Measurements from ENCODE around the gene RAB37. TPM values are rescaled to one million over a fixed set of nuclear protein-coding genes. Genes with fewer than 3 reads are reported as not detected.

Gene RAB37, protein sequence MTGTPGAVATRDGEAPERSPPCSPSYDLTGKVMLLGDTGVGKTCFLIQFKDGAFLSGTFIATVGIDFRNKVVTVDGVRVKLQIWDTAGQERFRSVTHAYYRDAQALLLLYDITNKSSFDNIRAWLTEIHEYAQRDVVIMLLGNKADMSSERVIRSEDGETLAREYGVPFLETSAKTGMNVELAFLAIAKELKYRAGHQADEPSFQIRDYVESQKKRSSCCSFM
- total RNA-seq (1 to 10 TPM; 2.5 to 6.9 TPM), polyA plus RNA-seq (ENCODE audit: insufficient read length in 2 of 2) (1 to 10 TPM; 4.2 to 4.5 TPM)
- long read RNA-seq, donor 1, result 0 reads
- long read RNA-seq, donor 2, result 0 reads
- long read RNA-seq, donor 3, result 0 reads
- long read RNA-seq, donor 4, partial matches to known transcripts, result 0 of 4 reads
- long read RNA-seq, donor 4, other reads (novel, unspliced or antisense), result 0 of 4 reads

DNA sequence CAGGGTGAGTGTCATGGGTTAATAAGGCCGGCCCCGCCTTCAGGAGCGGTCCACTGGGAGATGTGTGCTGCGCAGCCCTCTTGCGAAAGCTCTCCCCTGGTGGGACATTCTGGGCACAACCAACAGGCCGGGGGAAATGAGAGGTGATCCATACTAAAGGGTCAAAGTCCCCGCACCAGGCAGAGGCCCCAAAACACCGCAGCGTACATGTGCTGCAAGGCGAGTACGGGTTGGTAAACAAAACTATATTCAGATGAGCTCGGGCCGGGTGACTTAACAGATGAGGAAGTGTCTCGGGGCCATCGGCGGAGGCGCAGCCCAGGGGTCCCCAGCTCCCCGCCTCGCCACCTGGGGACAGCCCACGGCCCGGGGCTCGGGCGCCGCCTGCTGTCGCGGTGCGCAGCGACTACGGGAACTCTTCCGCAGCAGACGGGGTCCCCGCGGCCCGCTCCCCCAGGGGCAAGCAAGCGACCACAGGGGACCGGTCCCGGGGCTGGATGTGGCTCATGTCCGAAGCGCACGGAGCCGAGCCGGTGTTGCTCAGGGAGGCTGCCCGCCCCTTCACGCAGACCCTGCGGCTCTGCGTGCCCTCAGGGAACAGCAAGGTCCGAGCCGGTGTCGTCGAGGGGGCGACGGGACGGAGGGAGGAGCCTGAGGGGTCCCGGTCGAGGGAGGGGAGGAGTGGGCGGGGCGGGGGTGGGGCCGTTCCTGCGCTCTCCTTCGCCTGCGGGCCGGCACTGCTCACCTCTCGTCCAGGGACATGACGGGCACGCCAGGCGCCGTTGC lies at the start of gene RAB37:
TSS of gene RAB37 (plus strand) at position 744 of the 786 bp plus-strand sequence. CDS start at position 761, 17 bp downstream.
- DNase-seq (ENCODE audit: low read depth in 4 of 6, low spot score in 6 of 6), result no peak
- no peak within 1 kb of the TSS for H3K4me3 ChIP-seq (ENCODE audit: low read depth, low read length)

DNA sequence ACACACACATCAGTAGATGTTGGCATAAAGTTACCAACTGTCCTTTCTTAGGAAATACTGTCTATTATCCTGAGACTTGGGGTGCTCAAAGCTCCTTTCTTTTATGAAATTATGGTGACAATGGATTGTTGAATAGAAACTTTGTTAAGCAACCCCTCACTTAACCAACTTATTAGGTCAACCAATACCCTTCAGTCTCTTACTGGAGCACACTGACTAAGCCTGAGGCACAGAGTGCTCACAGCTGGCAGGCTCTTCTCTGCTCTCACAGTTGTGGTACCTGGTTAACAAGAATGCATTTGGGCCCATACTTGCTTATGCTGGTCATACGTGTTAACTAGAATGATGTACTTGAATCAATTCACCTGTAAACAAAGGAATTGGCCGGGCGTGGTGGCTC lies 49.2 kb upstream of the RAB37 start:
- no peaks in the 10 kb centered on the region for H3K36me3 ChIP-seq (ENCODE audit: control insufficient read depth, insufficient read depth, low read length)
- no peak overlapping the region for H3K27ac ChIP-seq (ENCODE audit: low read depth, low read length)
- H3K27me3 ChIP-seq (ENCODE audit: control insufficient read depth, insufficient read depth, low read length), result peaks cover 2% of the 10 kb centered on the region
- no peaks in the 10 kb centered on the region for H3K4me1 ChIP-seq (ENCODE audit: control insufficient read depth, insufficient read depth, low read length)
- DNase-seq (ENCODE audit: low read depth in 4 of 6, low spot score in 6 of 6), result no peak
- WGBS (ENCODE audit: insufficient coverage), result 82% methylated on average over 3 of the region's 3 CpGs
- no peaks in the 10 kb centered on the region for H3K9me3 ChIP-seq (ENCODE audit: control insufficient read depth, insufficient read depth, low read length)
- no peak overlapping the region for H3K4me3 ChIP-seq (ENCODE audit: low read depth, low read length)

More for the DNA sequence above, at the start of gene RAB37:
- Histone ChIP-seq H3K27me3 (ENCODE audit: control insufficient read depth, insufficient read depth, low read length) (peaks cover 61% of the 10 kb centered on the region), H3K36me3 (ENCODE audit: control insufficient read depth, insufficient read depth, low read length) (no peaks in the 10 kb centered on the region), H3K4me1 (ENCODE audit: control insufficient read depth, insufficient read depth, low read length) (peaks cover 26% of the 10 kb centered on the region), H3K9me3 (ENCODE audit: control insufficient read depth, insufficient read depth, low read length) (no peaks in the 10 kb centered on the region), H3K27ac (ENCODE audit: low read depth, low read length) (no peak within 1 kb of the TSS)
- under 1% methylated on average over 67 of the region's 67 CpGs for WGBS (ENCODE audit: insufficient coverage)

DNA sequence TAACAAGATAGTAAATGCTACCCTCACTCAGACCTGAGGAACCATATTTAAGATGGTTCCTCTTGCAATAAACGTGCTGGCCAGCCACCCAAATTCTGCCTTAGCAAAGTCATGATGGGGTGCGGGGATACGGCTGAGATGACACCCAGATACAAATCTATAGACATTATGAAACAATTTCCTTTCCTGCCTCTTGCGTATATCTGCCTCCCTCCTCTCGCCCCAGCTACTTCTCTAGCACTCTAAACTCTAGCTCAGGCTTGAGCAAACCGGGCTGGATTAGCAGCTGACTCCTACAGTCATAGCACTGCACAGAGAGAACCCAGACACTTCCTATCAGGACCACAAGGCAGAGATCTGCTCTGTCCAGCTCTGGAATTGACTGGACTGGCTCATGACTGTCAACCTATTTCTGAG lies 46.6 kb upstream of the RAB37 start:
- H3K9me3 ChIP-seq (ENCODE audit: control insufficient read depth, insufficient read depth, low read length), result no peaks in the 10 kb centered on the region
- no peak for DNase-seq (ENCODE audit: low read depth in 4 of 6, low spot score in 6 of 6)

DNA sequence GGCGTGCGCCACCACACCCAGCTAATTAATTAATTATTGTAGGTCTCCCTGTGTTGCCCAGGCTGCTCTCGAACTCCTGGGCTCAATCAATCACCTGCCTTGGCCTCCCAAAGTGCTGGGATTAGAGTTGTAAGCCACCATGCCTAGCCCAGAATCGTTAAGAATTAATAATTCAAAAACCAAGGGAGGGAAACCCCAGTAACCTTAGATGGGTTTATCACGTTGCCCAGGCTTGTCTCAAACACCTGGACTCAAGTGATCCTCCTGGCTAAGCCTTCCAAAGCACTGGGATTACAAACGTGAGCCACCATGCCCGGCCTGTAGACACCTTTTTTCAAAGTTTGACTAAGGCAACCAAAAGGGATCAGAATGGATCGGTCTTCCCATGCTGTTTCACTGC lies 45.9 kb upstream of the RAB37 start:
- Histone ChIP-seq H3K4me1 (ENCODE audit: control insufficient read depth, insufficient read depth, low read length) (no peaks in the 10 kb centered on the region), H3K36me3 (ENCODE audit: control insufficient read depth, insufficient read depth, low read length) (no peaks in the 10 kb centered on the region), H3K27me3 (ENCODE audit: control insufficient read depth, insufficient read depth, low read length) (peaks cover 2% of the 10 kb centered on the region), H3K27ac (ENCODE audit: low read depth, low read length) (no peak overlapping the region), H3K9me3 (ENCODE audit: control insufficient read depth, insufficient read depth, low read length) (no peaks in the 10 kb centered on the region), H3K4me3 (ENCODE audit: low read depth, low read length) (no peak overlapping the region)
- 85% methylated on average over 6 of the region's 8 CpGs for WGBS (ENCODE audit: insufficient coverage)
- no peak for DNase-seq (ENCODE audit: low read depth in 4 of 6, low spot score in 6 of 6)

More for the DNA sequence above, 46.6 kb upstream of the RAB37 start:
- no peaks in the 10 kb centered on the region for H3K36me3 ChIP-seq (ENCODE audit: control insufficient read depth, insufficient read depth, low read length)
- no peak overlapping the region for H3K27ac ChIP-seq (ENCODE audit: low read depth, low read length)
- peaks cover 2% of the 10 kb centered on the region for H3K27me3 ChIP-seq (ENCODE audit: control insufficient read depth, insufficient read depth, low read length)
- H3K4me1 ChIP-seq (ENCODE audit: control insufficient read depth, insufficient read depth, low read length), result no peaks in the 10 kb centered on the region
- no peak overlapping the region for H3K4me3 ChIP-seq (ENCODE audit: low read depth, low read length)
- WGBS (ENCODE audit: insufficient coverage), result 79% methylated on average over 6 of the region's 6 CpGs

DNA sequence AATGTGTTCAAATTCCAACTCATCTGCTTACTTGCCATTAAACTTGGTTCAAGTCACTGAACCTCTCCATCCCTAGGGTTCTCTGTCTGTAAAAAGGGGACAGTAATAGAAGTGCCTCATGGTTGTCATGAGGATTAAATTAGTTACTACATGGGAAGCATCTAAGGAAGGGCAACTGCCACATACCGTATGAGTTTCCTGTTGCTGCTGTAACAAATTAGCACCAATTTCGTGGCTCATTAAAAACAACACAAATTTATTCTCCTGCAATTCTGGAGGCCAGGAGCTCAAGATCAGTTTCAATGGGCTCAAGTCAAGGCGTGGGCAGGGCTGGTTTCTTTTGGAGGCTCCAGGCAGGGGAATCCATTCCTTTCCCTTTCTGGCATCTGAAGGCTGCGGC lies 43.0 kb upstream of the RAB37 start:
- no peaks in the 10 kb centered on the region for H3K9me3 ChIP-seq (ENCODE audit: control insufficient read depth, insufficient read depth, low read length)
- DNase-seq (ENCODE audit: low read depth in 4 of 6, low spot score in 6 of 6), result no peak
- no peaks in the 10 kb centered on the region for H3K4me1 ChIP-seq (ENCODE audit: control insufficient read depth, insufficient read depth, low read length)
- peaks cover 2% of the 10 kb centered on the region for H3K27me3 ChIP-seq (ENCODE audit: control insufficient read depth, insufficient read depth, low read length)
- WGBS (ENCODE audit: insufficient coverage), result 82% methylated on average over 4 of the region's 4 CpGs
- H3K36me3 ChIP-seq (ENCODE audit: control insufficient read depth, insufficient read depth, low read length), result no peaks in the 10 kb centered on the region
- H3K4me3 ChIP-seq (ENCODE audit: low read depth, low read length), result no peak overlapping the region
- H3K27ac ChIP-seq (ENCODE audit: low read depth, low read length), result no peak overlapping the region

DNA sequence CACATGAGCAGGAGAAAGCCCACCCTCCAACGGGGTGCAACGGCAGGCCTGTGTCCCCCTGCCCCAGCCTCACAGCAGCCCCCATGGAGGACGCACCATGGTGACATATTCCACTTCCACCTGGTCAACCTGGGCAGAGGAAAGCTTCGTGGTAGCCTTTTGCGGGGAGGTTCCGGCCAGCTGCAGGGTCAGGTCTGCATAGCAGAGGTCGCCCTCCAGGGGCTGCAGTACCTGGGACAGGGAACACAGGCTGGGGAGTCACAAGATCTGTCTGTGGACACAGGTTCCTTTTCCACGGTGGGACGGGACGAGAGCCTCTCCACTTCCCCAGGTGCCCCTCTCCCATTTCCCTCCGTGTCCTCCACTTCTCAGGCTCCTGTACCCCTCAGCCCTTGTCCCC lies 41.4 kb upstream of the RAB37 start:
- 81% methylated on average over 11 of the region's 11 CpGs for WGBS (ENCODE audit: insufficient coverage)
- Histone ChIP-seq H3K4me1 (ENCODE audit: control insufficient read depth, insufficient read depth, low read length) (no peaks in the 10 kb centered on the region), H3K4me3 (ENCODE audit: low read depth, low read length) (no peak overlapping the region), H3K9me3 (ENCODE audit: control insufficient read depth, insufficient read depth, low read length) (no peaks in the 10 kb centered on the region), H3K27ac (ENCODE audit: low read depth, low read length) (no peak overlapping the region), H3K27me3 (ENCODE audit: control insufficient read depth, insufficient read depth, low read length) (no peaks in the 10 kb centered on the region), H3K36me3 (ENCODE audit: control insufficient read depth, insufficient read depth, low read length) (no peaks in the 10 kb centered on the region)
- DNase-seq (ENCODE audit: low read depth in 4 of 6, low spot score in 6 of 6), result no peak

DNA sequence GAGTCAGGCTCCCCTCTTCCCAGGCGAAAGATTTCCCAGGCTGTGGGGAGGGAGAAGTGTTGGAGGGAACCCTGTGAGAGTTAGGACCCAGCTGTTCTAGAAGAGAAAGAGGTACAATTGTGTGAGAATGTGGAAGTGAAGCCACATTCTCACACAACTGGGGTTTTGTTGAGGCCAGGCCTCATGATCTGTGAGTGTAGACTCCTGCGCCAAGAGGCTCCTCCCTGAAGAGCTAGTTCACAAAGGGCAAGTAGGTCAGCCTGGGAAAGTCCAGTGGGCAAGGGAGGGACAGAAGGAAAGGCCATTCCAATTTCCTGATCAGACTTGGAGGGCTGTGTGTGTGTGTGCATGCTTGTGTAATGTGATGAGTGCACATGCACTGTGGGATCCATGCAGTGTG lies 39.5 kb upstream of the RAB37 start:
- Histone ChIP-seq H3K4me1 (ENCODE audit: control insufficient read depth, insufficient read depth, low read length) (no peaks in the 10 kb centered on the region), H3K9me3 (ENCODE audit: control insufficient read depth, insufficient read depth, low read length) (no peaks in the 10 kb centered on the region), H3K36me3 (ENCODE audit: control insufficient read depth, insufficient read depth, low read length) (no peaks in the 10 kb centered on the region), H3K27me3 (ENCODE audit: control insufficient read depth, insufficient read depth, low read length) (no peaks in the 10 kb centered on the region), H3K4me3 (ENCODE audit: low read depth, low read length) (no peak overlapping the region), H3K27ac (ENCODE audit: low read depth, low read length) (no peak overlapping the region)
- WGBS (ENCODE audit: insufficient coverage), result 71% methylated on average over 1 of the region's 2 CpGs
- no peak for DNase-seq (ENCODE audit: low read depth in 4 of 6, low spot score in 6 of 6)

DNA sequence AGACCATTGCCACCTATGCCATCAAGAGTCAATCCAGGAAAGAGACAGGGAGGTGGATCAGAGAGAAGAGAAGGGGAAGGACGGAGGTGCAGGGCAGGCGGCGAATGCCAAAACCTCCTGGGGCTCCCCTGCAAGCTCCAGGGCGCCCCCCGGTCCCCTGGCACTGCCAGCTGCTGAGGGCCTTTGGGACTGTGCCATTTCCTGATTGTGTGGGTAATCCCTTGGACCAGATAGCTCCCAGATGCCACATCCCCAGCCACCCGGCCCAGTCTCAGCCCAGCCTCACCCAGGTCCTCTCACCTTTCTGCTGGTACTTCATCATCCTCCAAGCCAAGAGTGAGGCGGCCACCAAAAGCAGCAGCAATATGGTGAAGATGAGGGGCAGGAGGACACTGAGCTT lies 39.0 kb upstream of the RAB37 start:
- no peak overlapping the region for H3K27ac ChIP-seq (ENCODE audit: low read depth, low read length)
- no peaks in the 10 kb centered on the region for H3K27me3 ChIP-seq (ENCODE audit: control insufficient read depth, insufficient read depth, low read length)
- no peaks in the 10 kb centered on the region for H3K9me3 ChIP-seq (ENCODE audit: control insufficient read depth, insufficient read depth, low read length)
- no peak for DNase-seq (ENCODE audit: low read depth in 4 of 6, low spot score in 6 of 6)
- 84% methylated on average over 7 of the region's 7 CpGs for WGBS (ENCODE audit: insufficient coverage)
- H3K4me3 ChIP-seq (ENCODE audit: low read depth, low read length), result no peak overlapping the region
- no peaks in the 10 kb centered on the region for H3K36me3 ChIP-seq (ENCODE audit: control insufficient read depth, insufficient read depth, low read length)
- no peaks in the 10 kb centered on the region for H3K4me1 ChIP-seq (ENCODE audit: control insufficient read depth, insufficient read depth, low read length)

DNA sequence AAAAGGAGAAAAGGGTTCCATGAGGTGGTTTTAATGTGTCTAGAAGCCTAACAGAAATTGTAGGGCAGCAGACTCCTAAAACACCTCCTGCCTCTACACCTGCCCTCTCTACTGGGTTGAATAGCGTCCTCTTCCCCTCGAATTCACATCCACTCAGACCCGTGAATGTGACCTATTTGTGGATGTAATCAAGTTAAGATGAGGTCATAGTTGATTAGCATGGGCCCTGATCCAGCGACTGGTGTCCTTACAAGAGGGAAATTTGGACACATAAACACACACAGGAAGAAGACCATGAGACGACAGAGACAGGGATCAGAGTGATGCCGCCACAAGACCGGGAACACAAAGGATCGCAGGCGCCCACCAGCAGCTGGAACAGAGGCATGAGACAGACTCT lies 37.8 kb upstream of the RAB37 start:
- 76% methylated on average over 5 of the region's 9 CpGs for WGBS (ENCODE audit: insufficient coverage)
- DNase-seq (ENCODE audit: low read depth in 4 of 6, low spot score in 6 of 6), result no peak
- Histone ChIP-seq H3K4me1 (ENCODE audit: control insufficient read depth, insufficient read depth, low read length) (no peaks in the 10 kb centered on the region), H3K9me3 (ENCODE audit: control insufficient read depth, insufficient read depth, low read length) (no peaks in the 10 kb centered on the region), H3K4me3 (ENCODE audit: low read depth, low read length) (no peak overlapping the region), H3K36me3 (ENCODE audit: control insufficient read depth, insufficient read depth, low read length) (no peaks in the 10 kb centered on the region), H3K27me3 (ENCODE audit: control insufficient read depth, insufficient read depth, low read length) (no peaks in the 10 kb centered on the region), H3K27ac (ENCODE audit: low read depth, low read length) (no peak overlapping the region)
